ENCODE measurements around the gene RFTN1.

Gene RFTN1

GRCh38 chr3:16295298-16295890 lies 218.1 kb downstream of the RFTN1 start:
- DNase-seq = no peak

DNA sequence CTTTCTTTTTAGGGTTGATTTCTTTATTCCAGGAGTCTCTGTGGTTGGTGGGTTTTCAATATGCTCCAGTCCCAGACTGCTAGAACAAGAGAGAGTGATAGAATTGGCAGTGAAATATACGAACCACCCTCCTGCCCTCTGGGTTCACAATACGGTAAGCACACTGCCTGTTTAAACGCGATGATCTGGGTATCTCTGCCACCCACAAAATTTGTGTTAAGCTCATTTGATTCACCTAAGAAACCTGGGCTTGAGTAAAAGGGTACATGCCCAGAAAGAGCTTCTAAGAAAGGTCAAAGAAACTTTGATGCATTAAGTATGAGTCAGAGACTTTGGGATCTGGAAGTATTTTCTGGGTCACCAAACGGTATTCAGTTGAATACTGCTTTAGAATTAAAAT lies 218.7 kb downstream of the RFTN1 start:
- DNase-seq = no peak

DNA sequence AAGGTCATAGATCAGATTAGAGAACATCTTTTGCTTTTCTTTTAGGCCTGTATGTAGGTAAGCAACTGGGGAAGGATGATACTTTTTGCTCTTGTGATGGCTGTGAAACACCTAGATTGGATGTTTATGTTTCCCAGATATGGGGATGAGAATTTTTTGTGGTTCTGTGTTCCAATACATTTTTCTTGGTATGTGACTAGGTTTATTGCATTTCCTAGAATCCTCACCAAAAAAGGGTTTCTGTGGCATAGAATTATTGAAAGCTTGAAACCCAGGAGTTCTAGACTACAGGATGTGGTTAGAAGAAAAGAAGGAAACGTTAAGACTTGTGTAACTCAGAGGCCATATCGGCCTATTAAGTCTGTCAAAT lies 222.7 kb downstream of the RFTN1 start:
- DNase-seq = no peak

- no peak for DNase-seq
Observed at GRCh38 chr3:16290007-16290826, 223.3 kb downstream of the RFTN1 start.

- DNase-seq = no peak
Observed at GRCh38 chr3:16289144-16289889, 224.2 kb downstream of the RFTN1 start.

- no peak for DNase-seq
Observed at GRCh38 chr3:16288664-16289063, 224.8 kb downstream of the RFTN1 start.

DNA sequence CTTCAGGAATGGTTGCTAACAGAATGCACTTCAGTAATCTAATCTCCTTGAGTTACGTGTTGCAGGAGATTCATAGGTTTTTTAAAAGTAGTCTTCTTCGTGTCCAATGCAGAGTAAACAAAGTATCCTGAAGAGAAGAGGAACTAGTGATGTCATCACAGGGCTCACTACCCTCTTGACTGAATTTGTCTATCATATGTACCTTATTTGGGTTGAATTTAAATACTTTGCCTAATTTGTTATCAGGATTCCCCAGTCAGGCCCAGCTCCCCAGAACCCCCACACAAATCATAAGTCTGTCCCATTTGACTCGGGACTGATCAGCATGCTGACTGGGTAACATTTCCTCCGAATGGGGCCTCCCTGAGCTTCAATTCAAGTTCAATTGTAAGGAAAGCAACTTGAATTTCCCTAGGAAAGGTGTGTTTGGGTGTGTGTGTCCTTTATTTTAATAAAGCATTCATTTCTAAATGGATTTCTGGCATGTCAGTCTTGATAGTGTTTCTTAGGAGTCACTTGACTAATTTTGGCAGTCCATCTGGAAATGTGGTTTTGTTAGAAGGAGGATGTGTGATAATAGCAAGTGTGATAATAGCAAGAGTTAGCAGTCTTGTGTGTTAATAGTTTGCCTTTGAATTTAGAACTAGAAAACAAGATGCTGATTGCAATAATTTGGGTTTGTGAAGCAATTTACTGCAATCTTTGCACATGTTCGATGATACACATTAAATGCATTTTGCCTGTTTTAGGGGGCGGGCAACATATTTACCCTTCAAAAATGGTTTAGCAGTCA lies 226.6 kb downstream of the RFTN1 start:
- no peak for DNase-seq

GRCh38 chr3:16286161-16286560 lies 227.3 kb downstream of the RFTN1 start:
- DNase-seq = no peak

- no peak for DNase-seq
Observed at GRCh38 chr3:16284633-16285032, 228.9 kb downstream of the RFTN1 start.

DNA sequence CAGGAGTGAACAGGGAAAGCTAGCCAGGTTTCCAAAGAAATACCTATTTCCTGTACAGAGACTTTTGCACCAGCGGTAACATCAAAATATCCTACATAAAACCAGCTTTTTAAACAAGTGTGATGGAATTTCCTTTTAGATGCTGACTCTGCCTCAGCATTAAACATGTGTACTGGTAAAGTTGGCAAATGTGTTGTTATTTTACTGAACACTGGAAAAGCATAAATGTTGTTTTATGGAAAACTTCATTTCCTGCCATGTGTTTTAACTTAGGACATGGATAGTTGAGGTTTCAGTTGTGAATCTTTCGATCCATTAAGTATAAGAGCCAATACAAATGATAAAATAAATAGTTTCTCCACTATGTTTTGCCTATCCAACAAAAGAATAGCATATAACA lies 232.8 kb downstream of the RFTN1 start:
- DNase-seq = no peak

GRCh38 chr3:16279010-16279801 lies 234.3 kb downstream of the RFTN1 start:
- DNase-seq = no peak

DNA sequence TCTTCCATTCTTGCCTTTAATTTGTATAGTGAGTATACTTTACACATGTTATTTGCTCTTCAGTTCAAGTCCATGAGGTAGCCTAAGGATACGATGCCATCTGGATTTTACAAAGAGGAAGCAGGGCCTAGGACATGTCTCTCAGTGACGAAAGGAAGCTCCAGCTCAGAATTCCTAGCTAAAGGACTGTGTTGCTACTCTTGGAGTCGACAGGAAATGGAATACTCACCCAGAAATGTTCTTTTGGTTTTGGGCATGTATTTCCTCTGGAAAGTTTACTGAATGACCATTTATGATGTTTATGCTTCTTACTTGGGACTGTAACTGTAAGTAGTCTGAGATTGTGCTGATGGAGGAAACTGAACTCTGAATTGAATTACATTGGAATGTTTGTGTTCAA lies 236.0 kb downstream of the RFTN1 start:
- DNase-seq = no peak

DNA sequence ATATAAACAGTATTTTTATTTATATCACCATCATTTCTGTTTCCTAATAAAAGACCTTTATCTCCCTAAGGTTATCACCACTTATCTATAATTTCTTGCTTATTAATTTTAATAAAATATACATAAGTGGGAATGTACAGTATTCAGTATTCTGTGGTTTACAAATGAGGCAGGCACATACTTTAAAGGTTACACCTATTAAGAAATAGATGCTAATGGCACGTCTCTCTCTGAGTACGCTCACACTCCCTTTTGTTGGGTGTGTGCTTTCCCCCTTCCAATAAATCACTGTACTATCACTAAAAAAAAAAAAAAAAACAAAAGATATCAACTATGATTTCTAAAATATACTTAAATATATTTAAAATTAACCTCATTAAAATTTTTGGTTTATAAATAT lies 239.6 kb downstream of the RFTN1 start:
- no peak for DNase-seq

GRCh38 chr3:16272588-16272987 lies 240.9 kb downstream of the RFTN1 start:
- DNase-seq = no peak

DNA sequence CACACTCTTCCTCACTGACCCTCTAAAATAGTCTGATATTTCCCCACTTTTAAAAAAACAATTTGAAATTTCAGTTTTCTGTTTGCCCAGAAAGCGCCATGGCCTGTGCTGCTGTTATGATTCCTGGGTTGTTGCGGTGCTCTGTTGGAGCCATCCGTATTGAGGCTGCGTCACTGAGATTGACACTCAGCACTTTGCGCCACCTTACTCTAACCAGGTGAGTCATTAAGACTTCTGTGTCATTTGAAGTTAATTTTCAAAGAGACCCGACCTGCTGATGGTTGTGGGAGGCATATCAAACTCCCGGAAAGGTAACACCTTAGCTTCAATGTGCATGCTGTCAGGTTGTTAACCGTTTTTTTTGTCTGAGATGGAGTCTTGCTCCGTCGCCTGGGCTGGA lies 242.6 kb downstream of the RFTN1 start:
- DNase-seq = no peak

DNA sequence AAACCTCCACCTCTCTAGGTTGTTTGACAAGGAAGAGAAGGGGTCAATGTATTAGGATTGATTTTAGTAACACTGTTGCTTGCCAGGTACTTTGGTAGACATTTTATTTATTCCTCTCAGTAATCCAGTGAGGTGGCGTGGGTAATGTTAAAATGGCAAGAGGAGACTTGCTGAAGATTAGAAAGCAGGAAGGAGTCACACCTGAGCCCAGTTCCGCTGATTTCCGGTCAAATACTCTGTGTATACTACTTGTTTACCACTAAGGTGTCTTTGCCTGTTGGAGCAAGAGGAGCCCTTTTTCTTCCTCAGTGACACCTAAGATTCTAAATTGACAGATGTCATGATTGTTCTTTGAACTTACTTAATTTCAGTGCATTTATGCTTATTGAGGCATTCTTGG lies 246.8 kb downstream of the RFTN1 start:
- no peak for DNase-seq

Data from NCI-H1417 treated with DMSO at 0.1 percent for 48 hours (cell line).